GM21526 (cell line): Measurements from ENCODE around the gene CD36.
"Not testable (repeated sequence)": the region's sequence is repeated elsewhere in the genome, so short reads cannot be mapped to it uniquely, and the experiment has no call there.

Experiments
- ATAC-seq: cut with Tn5 transposase; IDR thresholded peaks from one replicate; pipeline ENCODE4 v1.9.1; 2021; ENCODE audit warnings: moderate library complexity; ENCODE audit not compliant: unreplicated experiment, low FRiP score

The CD36 gene

GRCh38 chr7:80649011-80649410 is 10.6 kb downstream of the CD36 start:
- ATAC-seq: no peak

- no peak for ATAC-seq
Measured at GRCh38 chr7:80650030-80650429, 11.6 kb downstream of the CD36 start.

GRCh38 chr7:80651471-80651870 is 13.0 kb downstream of the CD36 start:
- no peak for ATAC-seq

GRCh38 chr7:80653244-80653643 is 14.8 kb downstream of the CD36 start:
- no peak for ATAC-seq

GRCh38 chr7:80654887-80655340 is 16.5 kb downstream of the CD36 start:
- ATAC-seq: no peak

- no peak for ATAC-seq
Measured at GRCh38 chr7:80656029-80656428, 17.6 kb downstream of the CD36 start.

GRCh38 chr7:80659120-80660055 is 20.9 kb downstream of the CD36 start:
- ATAC-seq: peak; percentile 72

GRCh38 chr7:80660939-80661338 is 22.5 kb downstream of the CD36 start:
- no peak for ATAC-seq

- ATAC-seq: no peak
Measured at GRCh38 chr7:80661729-80662128, 23.3 kb downstream of the CD36 start.

GRCh38 chr7:80662252-80662651 is 23.8 kb downstream of the CD36 start:
- no peak for ATAC-seq

- no peak for ATAC-seq
Measured at GRCh38 chr7:80665526-80665925, 27.1 kb downstream of the CD36 start.

GRCh38 chr7:80666376-80666775 is 27.9 kb downstream of the CD36 start:
- ATAC-seq: no peak

GRCh38 chr7:80669367-80669766 is 30.9 kb downstream of the CD36 start:
- ATAC-seq: not testable (repeated sequence)

GRCh38 chr7:80671744-80672143 is 33.3 kb downstream of the CD36 start:
- no peak for ATAC-seq

- ATAC-seq: no peak
Measured at GRCh38 chr7:80675090-80675489, 36.6 kb downstream of the CD36 start.

- no peak for ATAC-seq
Measured at GRCh38 chr7:80676404-80676803, 38.0 kb downstream of the CD36 start.

- no peak for ATAC-seq
Measured at GRCh38 chr7:80677629-80678028, 39.2 kb downstream of the CD36 start.

GRCh38 chr7:80678707-80679106 is 40.3 kb downstream of the CD36 start:
- ATAC-seq: no peak

- no peak for ATAC-seq
Measured at GRCh38 chr7:80679921-80680907, 41.8 kb downstream of the CD36 start.

GRCh38 chr7:80681272-80681885 is 42.9 kb downstream of the CD36 start:
- no peak for ATAC-seq

GRCh38 chr7:80682744-80683143 is 44.3 kb downstream of the CD36 start:
- no peak for ATAC-seq
